Osteocyte (in vitro differentiated cells): ENCODE measurements around the gene MYBPHL. TPM values are rescaled to one million over a fixed set of nuclear protein-coding genes. Genes with fewer than 3 reads are reported as not detected.

Source experiments
- DNase-seq: peaks from one replicate; pipeline ENCODE4 v3.0.0; 2021; ENCODE audit warnings: mixed read lengths; ENCODE audit not compliant: unreplicated experiment; ENCODE audit errors: extremely low spot score
- H3K27ac Mint-ChIP-seq: one replicate; pipeline ENCODE4 v1.8.0; 2021; ENCODE audit warnings: mild to moderate bottlenecking, mixed read lengths; ENCODE audit not compliant: unreplicated experiment
- H3K27me3 Mint-ChIP-seq: one replicate; pipeline ENCODE4 v1.8.0; 2021; ENCODE audit warnings: mixed read lengths; ENCODE audit not compliant: unreplicated experiment
- H3K36me3 Mint-ChIP-seq: one replicate; pipeline ENCODE4 v1.8.0; 2021; ENCODE audit warnings: mixed read lengths; ENCODE audit not compliant: unreplicated experiment
- H3K4me1 Mint-ChIP-seq: one replicate; pipeline ENCODE4 v1.8.0; 2021; ENCODE audit warnings: mixed read lengths; ENCODE audit not compliant: unreplicated experiment
- H3K4me3 Mint-ChIP-seq: one replicate; pipeline ENCODE4 v1.8.0; 2021; ENCODE audit warnings: mild to moderate bottlenecking, moderate library complexity, mixed read lengths; ENCODE audit not compliant: unreplicated experiment
- H3K9me3 Mint-ChIP-seq: one replicate; pipeline ENCODE4 v1.8.0; 2021; ENCODE audit warnings: mixed read lengths; ENCODE audit not compliant: unreplicated experiment
- total RNA-seq: library from RNA; stranded (reverse); gene quantifications from 2 replicates; pipeline ENCODE4 v1.2.1, GENCODE V29; 2021
- TF ChIP-seq, protein P1 (sequence below): fragments of 200-600 bp; sonication (generic); IDR thresholded peaks from 2 replicates; pipeline ENCODE4 v1.5.0; 2021; ENCODE audit warnings: antibody characterized with exemption, mild to moderate bottlenecking, moderate library complexity

The MYBPHL gene
- total RNA-seq, 1 donor from 2014 or later: not detected

DNA sequence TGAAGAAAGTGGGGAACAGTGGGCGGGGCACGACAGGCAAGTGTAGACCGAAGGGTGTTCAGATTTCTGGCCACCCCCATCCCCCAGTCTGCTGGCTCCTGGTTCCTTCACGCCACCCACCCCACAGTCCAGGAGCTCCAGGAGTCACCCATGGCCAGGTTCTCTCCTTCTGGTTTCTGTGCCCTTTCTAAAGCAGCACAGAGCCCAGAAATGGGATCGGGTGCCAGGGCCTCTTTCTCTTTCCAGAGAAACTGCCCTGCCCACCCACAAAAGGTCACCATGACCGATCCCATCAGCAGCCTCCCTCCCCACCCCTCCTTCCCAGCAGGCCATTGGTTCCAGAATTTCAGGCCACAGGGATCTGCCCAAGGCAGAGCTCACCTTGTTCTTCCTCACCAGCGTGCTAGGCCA lies 60.7 kb downstream of the MYBPHL start:
- no peak overlapping the region for H3K4me3 Mint-ChIP-seq
- DNase-seq: no peak
- peaks cover 14% of the 10 kb centered on the region for H3K4me1 Mint-ChIP-seq
- H3K9me3 Mint-ChIP-seq: no peaks in the 10 kb centered on the region
- no peaks in the 10 kb centered on the region for H3K36me3 Mint-ChIP-seq
- no peak overlapping the region for H3K27ac Mint-ChIP-seq
- no peaks in the 10 kb centered on the region for H3K27me3 Mint-ChIP-seq
- TF ChIP-seq, protein P1, sequence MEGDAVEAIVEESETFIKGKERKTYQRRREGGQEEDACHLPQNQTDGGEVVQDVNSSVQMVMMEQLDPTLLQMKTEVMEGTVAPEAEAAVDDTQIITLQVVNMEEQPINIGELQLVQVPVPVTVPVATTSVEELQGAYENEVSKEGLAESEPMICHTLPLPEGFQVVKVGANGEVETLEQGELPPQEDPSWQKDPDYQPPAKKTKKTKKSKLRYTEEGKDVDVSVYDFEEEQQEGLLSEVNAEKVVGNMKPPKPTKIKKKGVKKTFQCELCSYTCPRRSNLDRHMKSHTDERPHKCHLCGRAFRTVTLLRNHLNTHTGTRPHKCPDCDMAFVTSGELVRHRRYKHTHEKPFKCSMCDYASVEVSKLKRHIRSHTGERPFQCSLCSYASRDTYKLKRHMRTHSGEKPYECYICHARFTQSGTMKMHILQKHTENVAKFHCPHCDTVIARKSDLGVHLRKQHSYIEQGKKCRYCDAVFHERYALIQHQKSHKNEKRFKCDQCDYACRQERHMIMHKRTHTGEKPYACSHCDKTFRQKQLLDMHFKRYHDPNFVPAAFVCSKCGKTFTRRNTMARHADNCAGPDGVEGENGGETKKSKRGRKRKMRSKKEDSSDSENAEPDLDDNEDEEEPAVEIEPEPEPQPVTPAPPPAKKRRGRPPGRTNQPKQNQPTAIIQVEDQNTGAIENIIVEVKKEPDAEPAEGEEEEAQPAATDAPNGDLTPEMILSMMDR: no peak

DNA sequence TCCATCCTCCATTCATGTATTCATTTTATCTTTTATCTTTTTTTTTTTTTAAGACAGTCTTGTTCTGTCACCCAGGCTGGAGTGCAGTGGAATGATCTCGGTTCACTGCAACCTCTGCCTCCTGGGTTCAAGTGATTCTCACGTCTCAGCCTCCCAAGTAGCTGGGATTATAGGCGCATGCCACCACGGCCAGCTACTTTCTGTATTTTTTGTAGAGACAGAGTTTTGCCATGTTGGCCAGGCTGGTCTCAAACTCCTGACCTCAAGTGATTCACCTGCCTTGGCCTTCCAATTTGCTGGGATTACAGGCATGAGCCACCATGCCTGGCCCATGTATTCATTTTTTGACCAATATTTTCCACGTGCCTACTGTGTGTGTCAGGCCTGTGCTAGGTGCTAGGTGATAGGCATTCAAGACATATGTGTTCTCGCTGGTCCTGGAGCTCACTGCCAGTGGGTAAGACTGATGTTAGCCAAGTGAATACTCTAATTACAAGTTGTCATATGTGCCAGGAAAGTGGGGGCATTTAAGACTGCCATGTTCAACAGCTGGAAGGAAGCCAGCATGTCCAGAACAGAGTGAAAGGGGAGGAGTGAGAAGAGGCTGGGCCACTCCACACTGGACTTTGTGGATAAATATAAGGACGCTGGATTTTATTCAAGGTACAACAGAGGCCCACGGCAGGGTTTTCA lies 62.8 kb downstream of the MYBPHL start:
- DNase-seq: no peak
- Mint-ChIP-seq H3K27me3 (no peaks in the 10 kb centered on the region), H3K4me3 (no peak overlapping the region), H3K36me3 (peaks cover 4% of the 10 kb centered on the region), H3K9me3 (no peaks in the 10 kb centered on the region), H3K4me1 (peaks cover 24% of the 10 kb centered on the region), H3K27ac (no peak overlapping the region)
- TF ChIP-seq, protein P1: no peak

DNA sequence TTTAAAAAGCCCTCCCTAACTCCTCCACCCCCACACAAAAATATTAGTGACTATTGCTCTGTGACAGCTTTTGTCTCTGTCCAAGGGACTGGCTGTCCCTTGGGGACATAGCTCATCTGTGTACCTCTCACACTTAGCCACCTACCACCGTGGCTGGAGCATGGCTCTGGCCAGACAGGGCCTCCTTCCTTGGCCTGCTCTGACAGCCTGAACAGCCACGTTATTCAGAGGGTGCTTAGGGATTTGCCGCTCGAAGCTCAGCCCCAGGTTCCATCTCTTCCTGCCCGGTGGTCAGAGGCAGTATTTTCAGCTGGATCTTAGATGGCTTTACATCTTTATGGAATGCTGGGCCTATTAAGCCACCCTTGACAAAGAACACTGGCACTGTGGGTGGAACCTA lies 63.6 kb downstream of the MYBPHL start:
- DNase-seq: no peak
- TF ChIP-seq, protein P1: no peak
- Mint-ChIP-seq H3K4me3 (no peak overlapping the region), H3K36me3 (peaks cover 9% of the 10 kb centered on the region), H3K9me3 (no peaks in the 10 kb centered on the region), H3K4me1 (peaks cover 22% of the 10 kb centered on the region), H3K27ac (no peak overlapping the region), H3K27me3 (no peaks in the 10 kb centered on the region)

DNA sequence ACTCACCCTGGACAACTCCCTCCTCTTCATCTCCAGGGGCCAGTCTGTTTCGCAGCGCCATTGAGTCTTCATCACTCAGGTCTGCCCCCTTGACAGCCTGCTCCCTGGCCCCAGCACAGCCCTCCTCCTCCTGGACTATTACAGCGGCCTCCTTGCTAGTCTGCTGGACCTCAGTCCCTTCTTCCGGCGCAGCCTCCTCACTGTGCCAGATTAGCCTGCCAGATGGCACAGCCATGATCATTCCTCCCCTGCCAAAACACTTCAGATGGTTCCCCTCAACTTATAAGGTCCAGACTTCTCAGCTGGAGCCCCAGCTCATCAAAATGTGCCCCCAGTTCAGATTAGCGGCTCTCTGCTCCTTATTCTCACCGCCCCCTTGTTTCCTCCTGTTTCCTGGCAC lies 64.4 kb downstream of the MYBPHL start:
- peaks cover 17% of the 10 kb centered on the region for H3K36me3 Mint-ChIP-seq
- TF ChIP-seq, protein P1: no peak
- H3K9me3 Mint-ChIP-seq: no peaks in the 10 kb centered on the region
- peak; percentile 64 for DNase-seq
- no peak overlapping the region for H3K27ac Mint-ChIP-seq
- H3K4me1 Mint-ChIP-seq: peaks cover 22% of the 10 kb centered on the region
- H3K4me3 Mint-ChIP-seq: no peak overlapping the region
- no peaks in the 10 kb centered on the region for H3K27me3 Mint-ChIP-seq

Other genes with a start within 250 kb of the MYBPHL start
- gene TAF13, start 231.0 kb downstream of the MYBPHL start, total RNA-seq: 39.8 and 42.3 TPM in 2 replicates
- gene TMEM167B, start 216.2 kb downstream of the MYBPHL start, total RNA-seq: 35.8 and 41.7 TPM in 2 replicates
- gene ELAPOR1, start 192.9 kb downstream of the MYBPHL start, total RNA-seq: 0.31 and 0.83 TPM in 2 replicates
- 364 and 396 TPM in 2 replicates for gene SARS1, start 93.1 kb downstream of the MYBPHL start, total RNA-seq
- 10.3 and 10.5 TPM in 2 replicates for gene CELSR2, start 57.5 kb downstream of the MYBPHL start, total RNA-seq
- 7.7 and 9.3 TPM in 2 replicates for gene PSRC1, start 23.9 kb downstream of the MYBPHL start, total RNA-seq
- gene SORT1, start 90.9 kb upstream of the MYBPHL start, total RNA-seq: 71.4 and 78.5 TPM in 2 replicates
- gene PSMA5, start 119.4 kb upstream of the MYBPHL start, total RNA-seq: 101 and 108 TPM in 2 replicates
- 0.59 and 1.1 TPM in 2 replicates for gene SYPL2, start 159.5 kb upstream of the MYBPHL start, total RNA-seq
- 6.4 and 6.8 TPM in 2 replicates for gene ATXN7L2, start 176.9 kb upstream of the MYBPHL start, total RNA-seq
- gene CYB561D1, start 187.1 kb upstream of the MYBPHL start, total RNA-seq: 10.2 and 10.6 TPM in 2 replicates
- gene AMIGO1, start 202.7 kb upstream of the MYBPHL start, total RNA-seq: 5.2 and 5.4 TPM in 2 replicates
- gene GPR61, start 232.9 kb upstream of the MYBPHL start, total RNA-seq: not detected in 2 replicates
- gene GNAI3, start 241.6 kb upstream of the MYBPHL start, total RNA-seq: 7.6 and 8.5 TPM in 2 replicates